Measurements from ENCODE around the gene LASP1NB.

The LASP1NB gene

DNA sequence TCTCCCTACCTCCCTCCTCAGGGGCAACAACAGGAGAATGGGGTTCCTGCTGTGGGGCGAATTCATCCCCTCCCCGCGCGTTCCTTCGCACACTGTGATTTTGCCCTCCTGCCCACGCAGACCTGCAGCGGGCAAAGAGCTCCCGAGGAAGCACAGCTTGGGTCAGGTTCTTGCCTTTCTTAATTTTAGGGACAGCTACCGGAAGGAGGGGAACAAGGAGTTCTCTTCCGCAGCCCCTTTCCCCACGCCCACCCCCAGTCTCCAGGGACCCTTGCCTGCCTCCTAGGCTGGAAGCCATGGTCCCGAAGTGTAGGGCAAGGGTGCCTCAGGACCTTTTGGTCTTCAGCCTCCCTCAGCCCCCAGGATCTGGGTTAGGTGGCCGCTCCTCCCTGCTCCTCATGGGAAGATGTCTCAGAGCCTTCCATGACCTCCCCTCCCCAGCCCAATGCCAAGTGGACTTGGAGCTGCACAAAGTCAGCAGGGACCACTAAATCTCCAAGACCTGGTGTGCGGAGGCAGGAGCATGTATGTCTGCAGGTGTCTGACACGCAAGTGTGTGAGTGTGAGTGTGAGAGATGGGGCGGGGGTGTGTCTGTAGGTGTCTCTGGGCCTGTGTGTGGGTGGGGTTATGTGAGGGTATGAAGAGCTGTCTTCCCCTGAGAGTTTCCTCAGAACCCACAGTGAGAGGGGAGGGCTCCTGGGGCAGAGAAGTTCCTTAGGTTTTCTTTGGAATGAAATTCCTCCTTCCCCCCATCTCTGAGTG is 5.9 kb upstream of the LASP1NB start:
- Histone ChIP-seq H3K9ac (ENCODE audit: low read length in 3 of 3) (no peak overlapping the region), H3K4me3 (ENCODE audit: low read length in 3 of 3) (no peak overlapping the region), H3K36me3 (ENCODE audit: control insufficient read depth in 2 of 3, insufficient read depth in 3 of 3, low read length in 3 of 3) (peaks cover 0 to 39% (median 27%) of the 10 kb centered on the region in 3 donors), H3K9me3 (ENCODE audit: control insufficient read depth in 2 of 3, insufficient read depth in 1 of 3, low read length in 3 of 3) (no peaks in the 10 kb centered on the region), H3K27ac (ENCODE audit: low read depth in 2 of 2, low read length in 2 of 2) (no peak overlapping the region), H3K27me3 (ENCODE audit: control insufficient read depth, insufficient read depth, low read length) (no peaks in the 10 kb centered on the region), H3K4me1 (ENCODE audit: control insufficient read depth in 2 of 3, insufficient read depth in 2 of 3, low read depth in 1 of 3, low read length in 3 of 3) (peaks cover 0 to 6% (median 6%) of the 10 kb centered on the region in 3 donors)
- no peak for FAIRE-seq
- intact Hi-C loops (cut with DNase I): no loop called here
- DNase-seq: peak in 1 of 5 donors; percentile 46
- TF ChIP-seq, protein P1, sequence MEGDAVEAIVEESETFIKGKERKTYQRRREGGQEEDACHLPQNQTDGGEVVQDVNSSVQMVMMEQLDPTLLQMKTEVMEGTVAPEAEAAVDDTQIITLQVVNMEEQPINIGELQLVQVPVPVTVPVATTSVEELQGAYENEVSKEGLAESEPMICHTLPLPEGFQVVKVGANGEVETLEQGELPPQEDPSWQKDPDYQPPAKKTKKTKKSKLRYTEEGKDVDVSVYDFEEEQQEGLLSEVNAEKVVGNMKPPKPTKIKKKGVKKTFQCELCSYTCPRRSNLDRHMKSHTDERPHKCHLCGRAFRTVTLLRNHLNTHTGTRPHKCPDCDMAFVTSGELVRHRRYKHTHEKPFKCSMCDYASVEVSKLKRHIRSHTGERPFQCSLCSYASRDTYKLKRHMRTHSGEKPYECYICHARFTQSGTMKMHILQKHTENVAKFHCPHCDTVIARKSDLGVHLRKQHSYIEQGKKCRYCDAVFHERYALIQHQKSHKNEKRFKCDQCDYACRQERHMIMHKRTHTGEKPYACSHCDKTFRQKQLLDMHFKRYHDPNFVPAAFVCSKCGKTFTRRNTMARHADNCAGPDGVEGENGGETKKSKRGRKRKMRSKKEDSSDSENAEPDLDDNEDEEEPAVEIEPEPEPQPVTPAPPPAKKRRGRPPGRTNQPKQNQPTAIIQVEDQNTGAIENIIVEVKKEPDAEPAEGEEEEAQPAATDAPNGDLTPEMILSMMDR (IDR thresholded peaks at IDR 0.05; ENCODE audit: borderline replicate concordance, extremely low read depth, insufficient read depth): no peak

DNA sequence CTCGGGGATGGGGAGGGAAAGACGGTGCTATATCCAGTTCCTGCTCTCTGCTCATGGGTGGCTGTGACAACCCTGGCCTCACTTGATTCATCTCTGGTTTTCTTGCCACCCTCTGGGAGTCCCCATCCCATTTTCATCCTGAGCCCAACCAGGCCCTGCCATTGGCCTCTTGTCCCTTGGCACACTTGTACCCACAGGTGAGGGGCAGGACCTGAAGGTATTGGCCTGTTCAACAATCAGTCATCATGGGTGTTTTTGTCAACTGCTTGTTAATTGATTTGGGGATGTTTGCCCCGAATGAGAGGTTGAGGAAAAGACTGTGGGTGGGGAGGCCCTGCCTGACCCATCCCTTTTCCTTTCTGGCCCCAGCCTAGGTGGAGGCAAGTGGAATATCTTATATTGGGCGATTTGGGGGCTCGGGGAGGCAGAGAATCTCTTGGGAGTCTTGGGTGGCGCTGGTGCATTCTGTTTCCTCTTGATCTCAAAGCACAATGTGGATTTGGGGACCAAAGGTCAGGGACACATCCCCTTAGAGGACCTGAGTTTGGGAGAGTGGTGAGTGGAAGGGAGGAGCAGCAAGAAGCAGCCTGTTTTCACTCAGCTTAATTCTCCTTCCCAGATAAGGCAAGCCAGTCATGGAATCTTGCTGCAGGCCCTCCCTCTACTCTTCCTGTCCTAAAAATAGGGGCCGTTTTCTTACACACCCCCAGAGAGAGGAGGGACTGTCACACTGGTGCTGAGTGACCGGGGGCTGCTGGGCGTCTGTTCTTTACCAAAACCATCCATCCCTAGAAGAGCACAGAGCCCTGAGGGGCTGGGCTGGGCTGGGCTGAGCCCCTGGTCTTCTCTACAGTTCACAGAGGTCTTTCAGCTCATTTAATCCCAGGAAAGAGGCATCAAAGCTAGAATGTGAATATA is 4.8 kb upstream of the LASP1NB start:
- TF ChIP-seq, protein P1 (IDR thresholded peaks at IDR 0.05; ENCODE audit: borderline replicate concordance, extremely low read depth, insufficient read depth): no peak
- H3K27me3 ChIP-seq (ENCODE audit: control insufficient read depth, insufficient read depth, low read length): no peaks in the 10 kb centered on the region
- H3K9ac ChIP-seq (ENCODE audit: low read length in 3 of 3): no peak overlapping the region
- DNase-seq (peak in 1 of 5 donors; percentile 49), FAIRE-seq (no peak)
- no peak overlapping the region for H3K4me3 ChIP-seq (ENCODE audit: low read length in 3 of 3)
- peaks cover 0 to 6% (median 3%) of the 10 kb centered on the region in 3 donors for H3K4me1 ChIP-seq (ENCODE audit: control insufficient read depth in 2 of 3, insufficient read depth in 2 of 3, low read depth in 1 of 3, low read length in 3 of 3)
- intact Hi-C loops (cut with DNase I): no loop called here
- no peak overlapping the region for H3K27ac ChIP-seq (ENCODE audit: low read depth in 2 of 2, low read length in 2 of 2)
- peaks cover 0 to 29% (median 22%) of the 10 kb centered on the region in 3 donors for H3K36me3 ChIP-seq (ENCODE audit: control insufficient read depth in 2 of 3, insufficient read depth in 3 of 3, low read length in 3 of 3)
- H3K9me3 ChIP-seq (ENCODE audit: control insufficient read depth in 2 of 3, insufficient read depth in 1 of 3, low read length in 3 of 3): no peaks in the 10 kb centered on the region

DNA sequence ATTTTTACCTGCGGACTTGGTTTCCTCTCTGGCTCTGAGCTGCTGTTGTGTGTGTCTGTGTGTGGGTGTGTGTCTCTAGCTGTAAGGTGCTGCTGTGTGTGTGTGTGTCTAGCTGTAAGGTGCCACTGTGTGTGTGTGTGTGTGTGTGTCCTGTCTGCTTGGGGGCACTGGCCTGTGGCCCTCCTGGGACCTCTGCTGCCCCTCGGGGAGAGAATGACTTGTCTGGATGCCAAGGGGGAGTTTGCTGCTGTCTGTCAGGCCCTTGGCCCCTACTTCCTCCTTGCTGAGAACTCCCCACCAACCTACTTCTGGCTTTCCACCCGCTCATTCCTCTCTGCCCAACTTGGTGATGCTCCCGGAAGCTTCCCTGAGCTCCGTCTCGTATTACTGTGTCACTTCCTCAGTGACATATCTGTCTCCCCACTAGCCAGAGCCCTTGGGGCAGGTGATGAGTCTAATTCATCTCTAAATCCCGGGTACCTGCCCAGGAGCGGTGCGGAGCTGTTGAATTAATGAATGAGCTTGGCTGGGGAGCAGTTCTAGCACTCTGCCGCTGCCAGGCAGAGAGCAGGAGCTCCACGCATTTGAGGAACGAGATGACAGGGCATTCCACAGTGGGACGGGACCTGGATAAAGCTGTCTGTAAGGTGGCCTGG is 3.5 kb upstream of the LASP1NB start:
- Histone ChIP-seq H3K27ac (ENCODE audit: low read depth in 2 of 2, low read length in 2 of 2) (no peak overlapping the region), H3K4me1 (ENCODE audit: control insufficient read depth in 2 of 3, insufficient read depth in 2 of 3, low read depth in 1 of 3, low read length in 3 of 3) (peaks cover 0 to 6% (median 3%) of the 10 kb centered on the region in 3 donors), H3K9ac (ENCODE audit: low read length in 3 of 3) (no peak overlapping the region), H3K4me3 (ENCODE audit: low read length in 3 of 3) (no peak overlapping the region), H3K36me3 (ENCODE audit: control insufficient read depth in 2 of 3, insufficient read depth in 3 of 3, low read length in 3 of 3) (peaks cover 0 to 25% (median 21%) of the 10 kb centered on the region in 3 donors), H3K9me3 (ENCODE audit: control insufficient read depth in 2 of 3, insufficient read depth in 1 of 3, low read length in 3 of 3) (no peaks in the 10 kb centered on the region), H3K27me3 (ENCODE audit: control insufficient read depth, insufficient read depth, low read length) (no peaks in the 10 kb centered on the region)
- intact Hi-C loops (cut with DNase I): no loop called here
- TF ChIP-seq, protein P1 (IDR thresholded peaks at IDR 0.05; ENCODE audit: borderline replicate concordance, extremely low read depth, insufficient read depth): no peak
- DNase-seq (peak in 1 of 5 donors; percentile 44), FAIRE-seq (no peak)
